ENCODE results near the gene C5orf22.

- no peak for TF ChIP-seq POLR2A (IDR thresholded peaks at IDR 0.05)
- no peak for TF ChIP-seq CTCF (IDR thresholded peaks at IDR 0.05)
Observed at GRCh38 chr5:31604644-31605043, 72.5 kb downstream of the C5orf22 start.
